GM23248 (cell line): ENCODE measurements around the gene CCDC150.

ENCODE experiments used
- EZH2 ChIP-seq: fragments of 200-600 bp; sonication (generic); IDR thresholded peaks from 2 replicates; pipeline ENCODE4 v1.6.1; 2018; ENCODE audit warnings: antibody characterized with exemption, mild to moderate bottlenecking; ENCODE audit not compliant: insufficient read depth, poor library complexity, severe bottlenecking
- EZH2phosphoT487 ChIP-seq: fragments of 200-600 bp; sonication (generic); IDR thresholded peaks from 2 replicates; pipeline ENCODE4 v1.6.1; 2018; ENCODE audit warnings: antibody characterized with exemption, moderate library complexity, mild to moderate bottlenecking, low read depth; ENCODE audit not compliant: insufficient read depth

- no peak for TF ChIP-seq EZH2
- TF ChIP-seq EZH2phosphoT487 = no peak
Measured at GRCh38 chr2:196719110-196719872, 79.8 kb downstream of the CCDC150 start.
